HTR-8/SVneo (cell line): Measurements from ENCODE around the gene RNASEH1.
A peak's percentile ranks its signal among the peaks of the same experiment; 100 is the strongest.

Experiments
- DNase-seq: peaks from one replicate; pipeline ENCODE4 v3.0.0; 2011; ENCODE audit warnings: low spot score, mixed read lengths; ENCODE audit not compliant: insufficient read length
- FAIRE-seq: peaks from 2 replicates; lab custom pipeline; 2011; peaks lifted over from hg19 to GRCh38; lab: Jason Lieb, UNC

The RNASEH1 gene

DNA sequence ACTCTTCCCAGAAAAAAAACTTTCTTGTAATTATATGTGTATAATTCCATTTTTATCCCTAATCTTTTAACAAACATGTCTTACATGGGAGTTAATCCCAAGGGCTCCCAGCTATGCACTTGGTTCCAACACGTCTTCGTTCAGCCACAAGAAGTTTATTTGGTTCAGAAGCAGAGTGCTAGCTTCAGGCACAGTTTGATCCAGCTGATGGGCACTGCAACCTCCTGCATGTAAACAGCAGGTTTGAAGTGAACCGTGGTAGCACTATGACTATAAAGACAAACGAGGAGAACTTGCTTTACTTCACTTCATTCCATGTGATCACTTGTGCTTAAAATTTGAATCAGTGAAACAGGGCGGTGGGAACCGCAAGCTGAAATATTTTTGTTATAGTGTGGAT lies 7.0 kb upstream of the RNASEH1 start:
- DNase-seq (no peak), FAIRE-seq (no peak)

DNA sequence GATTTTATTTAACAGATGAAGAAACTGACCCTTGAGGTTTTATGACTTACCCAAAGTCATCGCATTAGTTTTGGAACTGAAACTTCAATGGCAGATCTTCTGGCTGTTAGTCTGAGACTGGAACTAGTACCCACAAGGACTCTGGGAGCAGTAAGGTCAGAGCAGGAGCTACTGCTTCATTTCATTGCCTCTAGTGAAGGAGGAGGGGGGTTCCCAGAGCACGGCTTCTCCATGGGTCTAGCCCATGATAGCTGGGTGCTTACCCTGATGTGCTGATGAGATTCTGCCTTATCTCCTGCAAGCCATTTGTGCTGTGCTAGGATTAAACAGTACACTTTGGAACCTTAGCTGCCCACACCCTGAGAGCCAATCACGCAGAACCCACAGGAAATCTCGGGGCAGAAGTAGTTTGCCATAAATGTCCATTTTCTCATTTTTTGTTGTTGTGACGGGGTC lies 5.4 kb upstream of the RNASEH1 start:
- FAIRE-seq (no peak), DNase-seq (no peak)

DNA sequence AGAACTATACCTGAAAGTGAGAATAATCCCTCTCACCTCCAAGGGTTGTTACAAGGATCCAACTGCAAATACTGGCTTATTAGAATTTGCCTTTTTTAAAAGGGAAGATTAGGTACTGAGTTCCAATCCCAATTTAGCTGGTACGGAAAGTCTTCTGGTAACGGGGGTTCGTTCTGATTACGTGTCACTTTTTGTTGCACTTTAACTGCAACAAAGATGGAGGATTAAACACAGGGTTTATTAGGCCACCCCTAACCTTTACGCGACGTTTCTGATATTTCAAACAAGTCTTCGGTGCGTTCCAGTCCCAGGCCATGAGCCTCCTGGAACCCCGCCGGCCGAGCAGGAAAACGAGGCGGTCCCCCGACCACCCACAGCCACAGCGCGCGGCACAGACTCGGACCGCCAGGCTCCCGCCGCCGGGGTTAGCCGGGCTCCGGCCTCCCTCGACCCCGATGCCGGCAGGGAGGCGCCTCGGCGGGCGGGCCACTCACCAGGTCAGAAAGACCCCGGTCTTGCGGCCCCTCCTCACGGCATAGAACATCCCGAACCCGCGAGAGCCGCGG lies 411 bp downstream of the RNASEH1 start:
- FAIRE-seq, result no peak
- no peak for DNase-seq

DNA sequence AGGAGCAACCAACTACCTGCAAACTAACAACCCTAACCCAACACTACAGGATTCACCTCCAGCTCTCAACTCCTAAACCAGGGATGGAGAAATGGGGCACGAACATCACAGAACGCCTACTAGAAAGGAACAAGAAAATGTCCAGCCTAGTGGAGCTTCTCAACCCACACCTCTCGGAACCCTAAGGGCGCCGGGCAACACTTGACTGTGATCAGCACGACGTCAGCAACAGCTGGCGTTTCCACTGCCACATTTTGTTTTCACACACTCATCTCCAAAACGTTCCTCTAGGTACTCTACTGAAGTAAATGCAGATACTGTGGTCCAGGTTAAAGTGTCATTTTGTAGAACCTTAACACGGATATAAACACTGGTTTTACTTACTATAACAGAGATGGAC lies 4.2 kb downstream of the RNASEH1 start:
- no peak for FAIRE-seq

DNA sequence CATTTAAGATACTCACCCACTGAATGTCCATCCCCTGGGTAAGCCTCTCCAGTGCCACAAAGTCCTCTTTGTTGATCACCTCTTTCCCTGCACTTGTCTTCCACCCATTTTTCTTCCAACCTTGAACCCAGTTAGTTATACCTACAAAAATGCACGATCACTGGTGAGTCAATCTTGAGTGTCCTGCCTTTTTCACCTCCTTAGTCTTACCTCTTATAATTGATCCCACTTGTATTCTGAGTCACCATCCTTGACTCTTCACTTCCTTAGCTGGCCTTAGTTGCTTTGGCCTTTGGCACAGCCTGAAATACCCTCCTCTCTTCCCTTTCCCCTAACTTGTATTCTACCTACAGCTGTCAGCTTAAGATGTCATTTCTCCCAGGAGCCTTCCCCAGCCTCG lies 10.2 kb downstream of the RNASEH1 start:
- no peak for FAIRE-seq
- DNase-seq, result no peak

More for the DNA sequence above, 4.2 kb downstream of the RNASEH1 start:
- no peak for DNase-seq

DNA sequence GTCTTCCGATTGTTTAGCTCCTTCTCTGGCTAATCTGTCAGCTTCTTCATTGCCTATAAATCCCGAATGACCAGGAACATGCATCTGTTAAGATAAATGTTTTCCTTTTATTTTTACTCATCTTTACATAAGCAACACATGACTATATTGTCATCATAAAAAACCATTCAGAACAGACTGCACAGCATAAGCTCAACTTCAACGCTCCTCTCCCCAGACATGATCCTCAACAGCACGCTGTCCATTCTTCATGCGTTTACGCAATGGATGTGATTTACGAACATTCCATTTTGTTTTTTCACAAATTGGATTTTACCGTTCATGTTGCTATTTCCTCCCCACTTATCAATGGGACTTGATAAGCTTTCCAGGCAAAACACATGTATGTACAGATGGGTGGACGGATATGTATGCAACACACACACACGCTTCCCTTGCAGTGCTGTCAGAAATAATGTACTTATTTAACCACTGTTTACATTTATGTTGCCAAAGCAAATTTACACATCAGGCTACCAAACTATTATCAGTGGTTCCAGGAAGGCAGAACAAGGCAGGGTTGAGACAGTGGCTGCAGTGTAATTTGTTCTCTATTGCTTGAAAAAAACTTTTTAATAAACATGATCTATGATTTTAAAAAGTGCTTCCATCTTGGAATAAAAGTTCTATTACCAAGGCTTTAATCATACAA lies 12.2 kb downstream of the RNASEH1 start:
- FAIRE-seq (peak; percentile 42), DNase-seq (no peak)

DNA sequence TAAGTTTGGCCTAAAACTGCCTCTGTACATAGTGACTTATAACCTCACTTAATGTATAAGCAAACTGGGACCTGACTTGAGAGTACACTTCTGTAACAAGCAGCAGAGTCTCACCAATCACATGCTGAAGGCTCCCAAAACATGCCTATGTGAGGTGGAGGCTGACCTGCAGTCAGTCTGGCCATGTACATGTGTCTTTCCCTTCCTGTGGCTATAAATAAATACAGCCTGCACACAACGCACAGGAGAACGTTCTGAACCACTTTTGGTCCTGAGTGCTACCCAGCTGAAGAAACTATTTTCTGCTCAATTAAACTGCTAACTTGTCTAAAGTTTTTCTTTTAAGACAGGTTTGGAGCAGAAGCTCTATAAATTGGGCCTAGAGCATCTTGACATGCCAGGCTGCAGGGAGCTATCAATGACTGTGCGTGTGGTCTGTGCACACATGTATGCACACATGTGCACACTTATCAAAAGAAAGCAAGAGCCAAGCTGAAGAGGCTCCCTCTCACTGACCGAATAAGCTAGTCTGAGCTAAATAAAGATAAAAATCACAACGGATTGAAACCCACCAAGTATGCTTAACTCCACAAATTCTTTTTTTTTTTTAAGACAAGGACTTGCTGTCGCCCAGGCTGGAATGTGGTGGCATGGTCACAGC lies 15.0 kb downstream of the RNASEH1 start:
- FAIRE-seq (peak; percentile 9), DNase-seq (no peak)

DNA sequence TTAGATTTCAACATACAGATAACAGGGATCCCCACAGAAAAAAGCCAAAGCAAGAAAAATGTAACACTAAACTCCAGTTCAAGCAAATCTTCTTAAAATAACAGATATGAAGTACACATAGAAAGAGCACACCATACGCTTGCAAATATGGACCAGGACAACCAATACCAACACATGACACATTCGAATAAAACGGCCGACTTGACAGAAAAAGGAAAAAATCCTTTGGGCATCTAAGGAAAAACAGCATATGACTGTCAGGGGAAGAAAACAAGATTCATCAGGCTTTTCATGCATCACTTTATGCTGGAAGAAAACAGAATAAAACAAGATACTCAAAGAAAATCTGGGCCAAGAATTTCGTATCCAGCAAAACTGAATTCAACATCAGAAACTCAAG lies 16.0 kb downstream of the RNASEH1 start:
- no peak for DNase-seq
- FAIRE-seq, result no peak

DNA sequence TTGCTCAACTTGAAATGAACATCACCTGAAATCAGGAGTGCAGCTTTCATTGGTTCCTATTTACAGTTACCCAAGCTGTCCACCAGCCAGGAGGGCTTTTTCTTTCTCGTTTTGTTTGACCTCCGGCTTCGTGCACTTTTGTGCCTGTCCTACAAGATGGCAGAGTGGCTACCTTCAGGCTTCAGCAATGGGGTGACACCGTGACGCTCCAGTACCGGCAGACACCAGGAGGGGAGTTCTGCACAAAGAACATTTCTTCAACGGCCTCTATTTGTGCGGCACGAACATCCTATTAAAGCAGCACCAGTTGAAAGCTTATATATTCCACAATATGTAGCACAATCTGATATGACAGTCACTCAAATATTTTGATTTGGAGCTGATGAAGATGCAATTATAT lies 18.3 kb downstream of the RNASEH1 start:
- no peak for FAIRE-seq
- DNase-seq, result no peak

DNA sequence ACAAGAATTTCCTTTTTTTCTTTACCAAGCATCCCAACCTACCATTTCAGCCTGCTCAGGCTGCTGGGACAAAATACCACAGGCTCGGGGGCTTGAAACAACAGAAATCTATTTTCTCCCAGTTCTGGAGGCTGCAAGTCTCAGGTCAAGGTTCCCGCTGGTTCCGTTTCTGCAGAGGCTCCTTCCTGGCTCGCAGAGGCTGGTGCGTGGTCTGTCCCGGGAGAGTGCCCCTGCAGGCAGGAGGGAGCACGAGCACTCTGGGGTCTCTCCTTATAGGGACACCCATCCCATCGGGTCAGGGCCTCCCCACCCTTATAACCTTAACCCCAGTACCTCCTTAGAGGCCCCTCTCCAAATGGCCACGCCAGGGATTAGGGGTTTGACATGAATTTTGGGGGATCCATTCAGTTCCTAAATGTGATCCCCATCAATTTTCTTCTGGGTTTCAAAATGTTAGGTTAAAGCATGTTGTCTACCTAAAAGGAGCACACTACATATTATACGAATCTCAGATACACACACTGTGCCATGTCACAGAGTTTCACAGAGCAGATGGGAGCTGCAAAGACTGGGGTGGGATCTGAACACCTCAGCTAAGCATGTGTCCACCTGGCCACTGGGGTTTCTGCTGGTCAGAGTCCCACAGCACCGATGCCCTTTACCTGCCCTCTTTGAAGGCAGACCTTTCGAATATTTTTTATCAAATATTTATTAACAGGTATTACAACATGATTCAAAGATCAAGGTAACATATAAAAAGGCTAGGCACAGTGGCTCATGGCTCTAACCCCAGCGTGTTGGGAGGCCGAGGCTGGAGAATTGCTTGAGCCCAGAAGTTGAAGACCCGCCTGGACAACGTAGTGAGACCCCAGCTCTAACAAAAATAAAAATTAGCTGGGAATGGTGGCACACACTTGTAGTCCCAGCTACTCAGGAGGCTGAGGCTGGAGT lies 21.2 kb downstream of the RNASEH1 start:
- DNase-seq (peak; percentile 79), FAIRE-seq (no peak)

DNA sequence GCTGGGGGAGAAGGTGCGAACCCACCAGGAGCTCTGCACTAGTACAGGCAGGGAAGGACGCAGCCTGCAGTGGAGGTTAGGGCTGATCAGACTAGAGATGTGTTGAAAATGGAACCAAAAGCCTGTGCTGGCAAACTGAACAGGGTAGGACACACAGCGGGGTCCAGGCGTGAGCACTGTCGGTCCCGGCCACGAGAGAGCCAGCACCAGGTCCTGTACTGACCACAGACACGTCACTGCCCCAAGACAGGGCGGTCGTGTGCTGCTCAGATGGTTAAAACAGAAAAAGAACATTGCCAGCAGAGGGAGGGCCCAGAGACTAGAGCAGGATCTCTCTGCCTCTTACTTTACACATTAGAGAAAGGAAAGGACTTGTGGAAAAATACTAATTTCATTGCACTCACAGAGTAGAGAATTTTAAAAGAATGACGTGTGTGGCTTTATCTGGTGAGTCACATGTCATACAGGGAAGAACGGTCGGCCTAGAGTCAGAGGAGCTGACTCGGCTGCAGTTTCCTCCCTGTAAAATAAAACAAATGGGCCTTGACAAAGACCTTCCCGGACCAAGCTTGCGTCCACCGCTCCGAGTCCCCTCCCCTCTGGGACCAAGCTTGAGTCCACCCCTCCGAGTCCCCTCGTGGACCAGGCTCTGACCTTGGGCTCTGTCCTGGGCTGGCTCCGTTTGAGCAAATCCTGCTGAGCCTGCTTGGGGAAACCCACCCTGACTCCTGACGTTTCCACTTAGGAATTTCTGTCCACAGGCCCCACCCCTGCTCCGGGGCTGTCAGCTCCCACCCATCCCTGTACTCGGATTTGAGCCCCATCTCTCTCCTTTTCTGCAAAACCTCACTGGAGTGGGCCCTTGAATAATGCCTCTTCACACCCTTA lies 22.1 kb downstream of the RNASEH1 start:
- DNase-seq (peak; percentile 84), FAIRE-seq (no peak)

DNA sequence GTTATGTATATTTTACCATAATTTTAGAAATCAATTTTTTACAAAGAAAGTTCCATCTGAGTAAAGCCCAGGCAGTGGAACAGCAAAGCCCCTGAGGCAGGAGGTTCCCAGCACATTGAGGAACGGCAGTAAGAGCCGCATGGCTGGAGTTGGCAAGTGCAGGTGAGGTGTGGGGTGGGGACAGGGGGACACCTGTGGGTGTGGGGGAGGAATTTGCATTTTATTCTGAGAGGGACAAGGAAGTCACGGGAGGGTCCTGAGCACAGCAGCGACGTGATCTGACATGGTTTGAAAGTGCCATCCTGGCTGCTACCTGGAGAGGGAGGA lies 22.7 kb downstream of the RNASEH1 start:
- FAIRE-seq (no peak), DNase-seq (no peak)

DNA sequence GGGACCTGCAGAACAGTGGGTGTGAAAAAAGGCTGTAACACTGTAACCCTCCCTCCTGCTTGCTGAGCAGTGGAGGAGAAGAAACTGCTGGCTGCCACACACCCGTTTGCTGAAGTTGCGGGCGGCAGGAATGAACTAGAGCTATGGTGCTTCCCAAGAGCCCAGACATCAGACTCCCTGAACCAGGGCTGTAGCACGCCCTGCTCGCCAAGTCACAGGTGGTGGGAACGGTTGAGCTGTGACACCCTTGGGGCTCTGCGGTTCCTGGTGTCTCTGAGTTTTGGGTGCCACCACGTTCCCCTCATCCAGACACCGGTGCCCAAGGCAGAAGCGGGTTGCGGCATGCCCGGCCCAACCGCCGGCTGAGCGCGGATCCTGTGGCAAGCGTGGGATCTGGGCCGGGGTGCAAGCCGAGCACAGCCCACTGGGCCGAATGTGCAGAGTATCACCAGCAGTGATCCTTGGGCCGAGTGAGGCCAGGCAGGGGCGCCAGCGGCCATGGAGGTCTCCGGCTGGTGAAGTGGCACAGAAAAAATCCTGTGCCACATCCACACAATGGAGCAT lies 23.8 kb downstream of the RNASEH1 start:
- FAIRE-seq, result no peak
- DNase-seq, result no peak

DNA sequence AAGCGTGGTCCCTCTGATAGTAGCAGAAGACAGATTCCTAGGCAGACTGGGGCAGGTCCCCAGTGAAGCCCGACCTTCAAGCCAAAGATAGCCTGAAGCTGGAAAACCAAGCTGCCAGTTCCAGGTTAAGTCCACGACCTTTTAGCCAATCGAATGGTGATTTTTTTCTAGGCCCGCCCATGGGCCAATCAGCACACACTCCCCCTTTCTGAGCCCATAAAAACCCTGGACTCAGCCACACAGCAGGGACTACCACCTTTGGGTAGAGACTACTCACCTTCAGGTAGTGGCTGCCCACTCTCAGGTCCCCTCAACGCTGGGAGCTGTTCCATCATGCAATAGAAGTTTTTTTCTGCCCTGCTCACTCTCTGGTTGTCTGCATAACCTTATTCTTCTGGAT lies 24.3 kb downstream of the RNASEH1 start:
- no peak for FAIRE-seq

DNA sequence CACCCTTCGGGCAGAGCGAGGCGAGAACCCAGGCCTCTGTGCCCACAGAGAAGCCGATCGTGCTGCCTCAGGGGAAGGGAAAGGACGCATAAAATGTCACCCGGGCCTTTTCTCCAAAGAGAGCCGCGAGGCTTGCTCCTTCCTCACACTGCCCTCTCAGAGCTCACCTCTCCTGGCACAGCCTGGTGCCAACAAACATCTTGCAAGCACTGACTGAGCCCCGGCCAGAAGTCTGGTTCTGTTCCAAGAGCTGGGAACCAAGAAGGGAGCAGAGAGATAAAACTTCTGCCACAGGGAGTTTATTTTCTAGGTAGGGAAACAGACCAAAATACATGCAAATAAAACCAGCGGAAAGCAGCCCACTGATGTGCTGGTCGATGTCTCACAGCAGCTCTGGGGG lies 25.2 kb downstream of the RNASEH1 start:
- no peak for FAIRE-seq

More for the DNA sequence above, 24.3 kb downstream of the RNASEH1 start:
- no peak for DNase-seq

DNA sequence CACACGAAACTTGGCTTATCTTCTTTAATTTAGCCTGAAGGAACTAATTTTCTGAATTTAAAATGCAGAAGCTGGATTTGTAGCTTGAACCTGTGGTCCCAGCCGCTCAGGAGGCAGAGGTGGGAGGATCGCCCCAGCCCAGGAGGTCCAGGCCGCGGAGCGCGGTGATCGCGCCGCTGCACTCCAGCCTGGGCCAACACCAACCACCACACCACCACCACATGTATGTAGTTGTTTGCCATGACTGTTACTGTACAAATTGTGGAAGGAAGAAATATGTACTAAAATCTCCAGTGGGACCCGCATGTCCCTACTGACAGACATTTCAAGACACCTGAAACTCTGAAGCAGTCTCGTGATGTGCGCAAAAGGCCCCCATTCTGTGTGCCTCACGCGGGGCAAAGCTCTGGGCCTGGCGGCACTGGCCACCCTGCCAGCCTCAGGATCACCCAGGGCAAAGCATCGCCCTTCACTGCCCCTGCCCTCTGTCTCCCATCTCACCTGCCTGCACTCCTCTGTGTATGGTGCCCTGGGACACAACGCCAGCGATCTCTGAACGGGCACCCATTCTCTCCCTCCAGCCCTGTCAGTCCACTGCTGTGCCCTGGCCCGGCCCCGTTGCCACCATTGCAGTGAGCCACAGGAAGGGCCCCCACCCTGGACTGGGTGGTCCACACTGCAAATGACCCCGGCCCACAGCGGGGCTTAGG lies 28.7 kb downstream of the RNASEH1 start:
- FAIRE-seq, result no peak

More for the DNA sequence above, 25.2 kb downstream of the RNASEH1 start:
- DNase-seq, result no peak

DNA sequence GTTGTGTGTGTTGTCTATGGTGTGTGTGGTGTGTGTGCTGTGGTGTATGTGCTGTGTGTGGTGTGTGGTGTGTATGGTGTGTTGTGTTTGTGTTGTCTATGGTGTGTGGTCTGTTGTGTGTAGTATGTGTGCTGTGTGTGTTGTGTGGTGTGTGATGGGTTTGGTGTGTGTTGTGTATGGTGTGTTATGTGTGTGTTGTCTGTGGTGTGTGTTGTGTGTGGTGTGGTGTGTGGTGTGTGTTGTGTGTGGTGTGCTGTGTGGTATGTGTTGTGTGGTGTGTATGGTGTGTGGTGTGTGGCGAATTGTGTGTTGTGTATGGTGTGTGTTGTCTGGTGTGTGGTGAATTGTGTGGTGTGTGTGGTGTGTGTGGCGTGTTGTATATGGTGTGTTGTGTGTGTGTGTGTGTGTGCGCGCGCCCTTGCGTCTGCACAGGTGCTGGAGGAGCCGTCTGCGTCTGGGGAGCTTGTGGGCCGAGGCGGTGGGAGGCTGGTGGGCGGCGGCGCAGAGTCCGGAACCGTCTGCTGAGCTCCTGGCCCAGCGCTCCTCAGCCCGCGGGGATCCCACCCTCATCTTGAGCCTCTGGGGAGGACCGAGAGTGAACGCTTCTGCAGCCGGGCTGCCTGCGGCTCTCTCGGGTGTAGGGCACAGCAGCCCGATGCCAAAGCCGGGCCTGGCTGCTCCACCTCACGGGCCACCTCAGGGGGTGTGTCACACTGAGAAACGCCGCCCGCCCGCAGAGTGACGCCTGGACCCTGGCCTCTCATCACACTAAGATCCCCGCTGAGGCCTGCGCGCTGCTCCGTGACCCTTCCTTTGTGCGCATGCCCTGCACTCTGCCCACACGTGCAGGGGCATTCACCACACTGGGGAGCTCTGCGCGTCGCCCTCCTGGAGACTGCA lies 30.0 kb downstream of the RNASEH1 start:
- DNase-seq (no peak), FAIRE-seq (no peak)

More for the DNA sequence above, 28.7 kb downstream of the RNASEH1 start:
- no peak for DNase-seq

DNA sequence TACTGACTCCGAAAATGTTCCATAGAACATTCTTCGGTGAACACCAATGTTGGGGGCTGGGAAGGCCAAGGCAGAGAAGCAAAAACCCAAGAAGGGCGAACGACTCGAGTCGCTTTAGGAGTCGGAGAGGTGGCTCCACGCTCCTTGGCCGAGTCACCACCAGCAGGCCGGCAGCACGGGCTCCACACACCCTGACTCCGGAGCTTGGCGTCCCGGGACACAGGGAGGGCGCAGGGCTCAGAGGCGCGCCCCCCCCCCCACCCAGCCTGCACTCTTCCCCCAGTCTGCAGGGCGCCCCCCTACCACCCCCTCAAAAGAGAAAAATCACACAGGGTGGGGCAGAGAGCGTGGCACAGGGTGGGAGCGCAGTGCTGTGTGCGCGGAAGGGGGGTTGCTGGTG lies 31.3 kb downstream of the RNASEH1 start:
- FAIRE-seq (no peak), DNase-seq (no peak)
